ENCODE results near the gene CYB5R2.
A peak's percentile ranks its signal among the peaks of the same experiment; 100 is the strongest.

Gene CYB5R2

GRCh38 chr11:7630002-7630401 is 43.3 kb downstream of the CYB5R2 start:
- Histone ChIP-seq H3K4me1 (no peaks in the 10 kb centered on the region), H3K9me3 (ENCODE audit: control insufficient read depth, low read length) (no peaks in the 10 kb centered on the region), H2AFZ (no peak overlapping the region), H3K79me2 (no peaks in the 10 kb centered on the region), H3K4me3 (ENCODE audit: low read depth, low read length) (no peak overlapping the region), H3K27ac (peak overlapping the region; percentile 15), H3K9ac (no peak overlapping the region), H3K4me2 (ENCODE audit: low read length) (no peak overlapping the region), H3K36me3 (ENCODE audit: control insufficient read depth, insufficient read depth, low read length) (no peaks in the 10 kb centered on the region), H3K27me3 (ENCODE audit: control insufficient read depth, insufficient read depth, low read length) (no peaks in the 10 kb centered on the region)
- TF ChIP-seq, protein P1, sequence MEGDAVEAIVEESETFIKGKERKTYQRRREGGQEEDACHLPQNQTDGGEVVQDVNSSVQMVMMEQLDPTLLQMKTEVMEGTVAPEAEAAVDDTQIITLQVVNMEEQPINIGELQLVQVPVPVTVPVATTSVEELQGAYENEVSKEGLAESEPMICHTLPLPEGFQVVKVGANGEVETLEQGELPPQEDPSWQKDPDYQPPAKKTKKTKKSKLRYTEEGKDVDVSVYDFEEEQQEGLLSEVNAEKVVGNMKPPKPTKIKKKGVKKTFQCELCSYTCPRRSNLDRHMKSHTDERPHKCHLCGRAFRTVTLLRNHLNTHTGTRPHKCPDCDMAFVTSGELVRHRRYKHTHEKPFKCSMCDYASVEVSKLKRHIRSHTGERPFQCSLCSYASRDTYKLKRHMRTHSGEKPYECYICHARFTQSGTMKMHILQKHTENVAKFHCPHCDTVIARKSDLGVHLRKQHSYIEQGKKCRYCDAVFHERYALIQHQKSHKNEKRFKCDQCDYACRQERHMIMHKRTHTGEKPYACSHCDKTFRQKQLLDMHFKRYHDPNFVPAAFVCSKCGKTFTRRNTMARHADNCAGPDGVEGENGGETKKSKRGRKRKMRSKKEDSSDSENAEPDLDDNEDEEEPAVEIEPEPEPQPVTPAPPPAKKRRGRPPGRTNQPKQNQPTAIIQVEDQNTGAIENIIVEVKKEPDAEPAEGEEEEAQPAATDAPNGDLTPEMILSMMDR (IDR thresholded peaks at IDR 0.05) = no peak

GRCh38 chr11:7628660-7629059 is 44.6 kb downstream of the CYB5R2 start:
- Histone ChIP-seq H3K4me1 (no peaks in the 10 kb centered on the region), H3K9me3 (ENCODE audit: control insufficient read depth, low read length) (no peaks in the 10 kb centered on the region), H3K4me3 (ENCODE audit: low read depth, low read length) (no peak overlapping the region), H3K4me2 (ENCODE audit: low read length) (no peak overlapping the region), H3K27me3 (ENCODE audit: control insufficient read depth, insufficient read depth, low read length) (no peaks in the 10 kb centered on the region), H3K9ac (no peak overlapping the region), H3K36me3 (ENCODE audit: control insufficient read depth, insufficient read depth, low read length) (no peaks in the 10 kb centered on the region), H2AFZ (no peak overlapping the region), H3K27ac (no peak overlapping the region), H3K79me2 (no peaks in the 10 kb centered on the region)
- TF ChIP-seq, protein P1 (IDR thresholded peaks at IDR 0.05) = no peak

GRCh38 chr11:7622721-7623120 is 50.6 kb downstream of the CYB5R2 start:
- H3K4me2 ChIP-seq (ENCODE audit: low read length) = no peak overlapping the region
- no peak overlapping the region for H3K4me3 ChIP-seq (ENCODE audit: low read depth, low read length)
- TF ChIP-seq, protein P1 (IDR thresholded peaks at IDR 0.05) = no peak
- no peaks in the 10 kb centered on the region for H3K27me3 ChIP-seq (ENCODE audit: control insufficient read depth, insufficient read depth, low read length)
- no peak overlapping the region for H3K9ac ChIP-seq
- peaks cover 10% of the 10 kb centered on the region for H3K79me2 ChIP-seq
- no peak overlapping the region for H3K27ac ChIP-seq
- H3K4me1 ChIP-seq = peaks cover 8% of the 10 kb centered on the region
- H2AFZ ChIP-seq = no peak overlapping the region
- no peaks in the 10 kb centered on the region for H3K9me3 ChIP-seq (ENCODE audit: control insufficient read depth, low read length)
- H3K36me3 ChIP-seq (ENCODE audit: control insufficient read depth, insufficient read depth, low read length) = no peaks in the 10 kb centered on the region

GRCh38 chr11:7621554-7621953 is 51.7 kb downstream of the CYB5R2 start:
- no peak overlapping the region for H3K4me2 ChIP-seq (ENCODE audit: low read length)
- H2AFZ ChIP-seq = no peak overlapping the region
- no peaks in the 10 kb centered on the region for H3K27me3 ChIP-seq (ENCODE audit: control insufficient read depth, insufficient read depth, low read length)
- TF ChIP-seq, protein P1 (IDR thresholded peaks at IDR 0.05) = no peak
- peaks cover 8% of the 10 kb centered on the region for H3K4me1 ChIP-seq
- H3K27ac ChIP-seq = no peak overlapping the region
- no peaks in the 10 kb centered on the region for H3K36me3 ChIP-seq (ENCODE audit: control insufficient read depth, insufficient read depth, low read length)
- no peaks in the 10 kb centered on the region for H3K9me3 ChIP-seq (ENCODE audit: control insufficient read depth, low read length)
- H3K79me2 ChIP-seq = peaks cover 18% of the 10 kb centered on the region
- H3K4me3 ChIP-seq (ENCODE audit: low read depth, low read length) = no peak overlapping the region
- no peak overlapping the region for H3K9ac ChIP-seq

- H3K36me3 ChIP-seq (ENCODE audit: control insufficient read depth, insufficient read depth, low read length) = no peaks in the 10 kb centered on the region
- no peak overlapping the region for H2AFZ ChIP-seq
- H3K4me1 ChIP-seq = peaks cover 8% of the 10 kb centered on the region
- no peaks in the 10 kb centered on the region for H3K9me3 ChIP-seq (ENCODE audit: control insufficient read depth, low read length)
- H3K4me3 ChIP-seq (ENCODE audit: low read depth, low read length) = no peak overlapping the region
- no peaks in the 10 kb centered on the region for H3K27me3 ChIP-seq (ENCODE audit: control insufficient read depth, insufficient read depth, low read length)
- no peak overlapping the region for H3K4me2 ChIP-seq (ENCODE audit: low read length)
- no peak overlapping the region for H3K27ac ChIP-seq
- TF ChIP-seq, protein P1 (IDR thresholded peaks at IDR 0.05) = no peak
- peaks cover 20% of the 10 kb centered on the region for H3K79me2 ChIP-seq
- no peak overlapping the region for H3K9ac ChIP-seq
Observed at GRCh38 chr11:7621090-7621489, 52.2 kb downstream of the CYB5R2 start.
